RWPE2 (cell line): ENCODE data around the gene GPSM1.

ENCODE experiments used
- ATAC-seq: fragments of 200-7000 bp; cut with Tn5 transposase; 3 replicates; pipeline ENCODE4 v1.9.1; 2021; ENCODE audit warnings: low read depth
- DNase-seq: peaks from one replicate; pipeline ENCODE4 v3.0.0-alpha.2; 2020; ENCODE audit warnings: low spot score
- H3K27ac ChIP-seq: fragments of 450-650 bp; 2 replicates; pipeline ENCODE4 v1.5.1; 2017; ENCODE audit warnings: mild to moderate bottlenecking; ENCODE audit not compliant: poor library complexity, severe bottlenecking
- H3K27me3 ChIP-seq: fragments of 250-450 bp; sonication (Bioruptor Pico); 2 replicates; pipeline ENCODE4 v1.5.1; 2021; ENCODE audit warnings: mild to moderate bottlenecking, moderate library complexity; ENCODE audit not compliant: insufficient read depth, poor library complexity, severe bottlenecking
- H3K36me3 ChIP-seq: fragments of 250-450 bp; sonication (Bioruptor Pico); 2 replicates; pipeline ENCODE4 v1.5.1; 2020; ENCODE audit warnings: low read depth, mild to moderate bottlenecking, moderate library complexity
- H3K4me1 ChIP-seq: fragments of 250-450 bp; sonication (Bioruptor Pico); 2 replicates; pipeline ENCODE4 v1.5.1; 2021; ENCODE audit warnings: mild to moderate bottlenecking, moderate library complexity; ENCODE audit not compliant: insufficient read depth, poor library complexity, severe bottlenecking
- H3K4me3 ChIP-seq: fragments of 250-450 bp; sonication (Bioruptor Pico); 2 replicates; pipeline ENCODE4 v1.5.1; 2021; ENCODE audit warnings: mild to moderate bottlenecking, moderate library complexity; ENCODE audit not compliant: severe bottlenecking
- H3K9me3 ChIP-seq: fragments of 250-450 bp; sonication (Bioruptor Pico); 2 replicates; pipeline ENCODE4 v1.5.1; 2021; ENCODE audit warnings: mild to moderate bottlenecking, moderate library complexity; ENCODE audit not compliant: severe bottlenecking
- CTCF ChIP-seq: fragments of 450-650 bp; IDR thresholded peaks from one replicate; pipeline ENCODE4 v1.5.1; 2017; ENCODE audit warnings: mild to moderate bottlenecking, moderate library complexity; ENCODE audit not compliant: poor library complexity, severe bottlenecking

Gene GPSM1

DNA sequence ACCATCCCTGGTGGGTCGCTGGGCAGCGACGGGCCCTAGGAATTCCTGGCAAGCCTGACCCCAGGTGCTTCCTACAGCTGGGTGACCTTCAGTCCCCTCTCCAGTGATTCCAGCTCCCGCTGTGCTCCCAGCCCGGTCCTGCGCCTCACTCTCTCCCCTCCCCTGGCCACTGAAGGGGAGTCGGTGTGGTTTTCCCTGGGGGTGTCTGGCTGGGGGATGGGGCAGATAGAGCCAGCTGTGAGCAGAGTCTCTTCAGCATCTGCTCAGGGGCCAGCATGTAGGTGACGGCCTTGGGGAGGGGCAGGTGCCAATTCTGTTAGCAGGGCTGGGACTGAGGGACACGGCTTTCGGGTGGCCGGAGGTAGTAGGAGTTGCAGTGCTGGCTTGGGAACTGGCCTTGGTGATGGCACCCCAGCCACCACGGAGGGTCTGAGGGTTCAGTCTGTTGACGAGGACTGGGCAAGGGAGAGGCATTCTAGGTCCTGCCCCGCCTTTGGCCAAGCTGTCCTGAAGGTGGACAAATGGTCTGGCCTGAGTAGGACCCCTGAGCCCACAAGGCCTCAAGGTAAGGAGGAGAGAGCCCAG lies 3.2 kb downstream of the GPSM1 start:
- Histone ChIP-seq H3K27me3 (no peaks in the 10 kb centered on the region), H3K27ac (no peak overlapping the region), H3K4me3 (no peak overlapping the region), H3K9me3 (no peaks in the 10 kb centered on the region), H3K4me1 (no peaks in the 10 kb centered on the region), H3K36me3 (no peaks in the 10 kb centered on the region)
- DNase-seq, result no peak
- no peak for TF ChIP-seq CTCF
- no peak for ATAC-seq

DNA sequence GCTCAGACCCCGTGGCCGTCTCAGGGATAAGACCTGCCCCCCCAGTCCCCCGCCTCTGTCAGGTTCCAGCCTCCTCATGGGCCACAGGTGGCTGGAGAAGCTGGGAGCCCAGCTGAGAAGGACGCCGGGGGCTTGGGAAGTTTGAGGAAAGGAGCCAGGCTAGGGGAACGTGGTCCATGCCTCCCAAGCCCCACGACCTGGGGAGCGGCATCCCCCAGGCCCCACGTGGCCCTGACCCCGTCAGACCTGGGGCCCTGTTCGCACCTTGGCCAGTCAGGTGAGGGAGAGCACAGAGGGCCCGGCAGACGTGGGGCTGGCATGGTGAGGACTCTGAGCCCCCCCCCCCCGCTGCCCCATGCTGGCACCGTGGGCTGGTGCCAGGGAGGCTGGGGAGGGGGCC lies 3.7 kb downstream of the GPSM1 start:
- Histone ChIP-seq H3K4me3 (no peak overlapping the region), H3K27me3 (no peaks in the 10 kb centered on the region), H3K36me3 (no peaks in the 10 kb centered on the region), H3K4me1 (no peaks in the 10 kb centered on the region), H3K9me3 (no peaks in the 10 kb centered on the region), H3K27ac (no peak overlapping the region)
- ATAC-seq (no peak), DNase-seq (no peak)
- no peak for TF ChIP-seq CTCF

DNA sequence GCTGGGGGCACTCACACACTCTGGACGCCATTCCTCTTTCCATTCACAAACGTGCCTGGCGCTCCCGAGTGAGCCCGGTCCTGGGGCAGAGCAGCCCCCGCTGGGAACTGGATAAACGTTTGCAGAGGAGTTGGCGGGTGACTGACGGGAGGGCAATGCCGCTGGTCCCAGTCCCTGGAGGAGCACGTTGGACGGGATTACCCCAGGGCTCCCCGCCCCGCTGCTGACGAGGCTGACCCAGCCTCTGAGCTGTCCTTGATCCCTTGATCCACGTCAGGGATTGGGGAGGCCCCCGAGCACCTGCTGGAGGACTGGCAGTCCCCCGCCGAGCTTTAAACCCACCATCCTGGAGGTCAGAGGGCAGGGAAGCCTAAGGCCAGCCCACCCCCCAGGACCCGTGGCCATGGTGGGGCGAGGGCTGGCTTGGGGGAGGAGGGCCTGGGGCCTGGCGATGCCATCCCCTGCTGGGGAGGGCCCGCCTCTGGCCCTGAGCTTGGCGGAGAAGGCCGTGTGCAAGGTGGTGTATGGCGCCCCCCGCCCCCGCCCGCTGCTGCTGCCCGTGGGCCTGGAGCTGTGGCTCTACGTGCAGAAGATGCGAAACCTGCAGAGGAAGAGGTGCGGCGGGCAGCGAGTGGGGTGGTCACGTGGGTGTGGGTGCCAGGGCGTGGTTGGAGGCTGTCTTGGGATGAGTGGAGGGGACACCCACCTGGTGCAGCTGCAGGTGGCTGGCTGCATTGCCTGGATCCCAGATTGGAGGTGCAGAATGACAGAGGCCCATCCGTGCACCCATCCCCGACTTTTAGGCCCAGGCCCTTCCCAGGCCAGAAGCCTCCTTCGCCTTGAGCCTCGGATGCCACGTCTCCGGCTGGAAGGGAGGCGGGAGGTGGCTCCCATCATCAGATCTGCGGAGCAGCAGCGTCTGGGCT lies 4.5 kb downstream of the GPSM1 start:
- TF ChIP-seq CTCF, result no peak
- H3K27me3 ChIP-seq, result no peaks in the 10 kb centered on the region
- H3K9me3 ChIP-seq, result no peaks in the 10 kb centered on the region
- H3K36me3 ChIP-seq, result no peaks in the 10 kb centered on the region
- no peak overlapping the region for H3K4me3 ChIP-seq
- no peak for DNase-seq
- H3K27ac ChIP-seq, result no peak overlapping the region
- no peak for ATAC-seq
- H3K4me1 ChIP-seq, result no peaks in the 10 kb centered on the region

DNA sequence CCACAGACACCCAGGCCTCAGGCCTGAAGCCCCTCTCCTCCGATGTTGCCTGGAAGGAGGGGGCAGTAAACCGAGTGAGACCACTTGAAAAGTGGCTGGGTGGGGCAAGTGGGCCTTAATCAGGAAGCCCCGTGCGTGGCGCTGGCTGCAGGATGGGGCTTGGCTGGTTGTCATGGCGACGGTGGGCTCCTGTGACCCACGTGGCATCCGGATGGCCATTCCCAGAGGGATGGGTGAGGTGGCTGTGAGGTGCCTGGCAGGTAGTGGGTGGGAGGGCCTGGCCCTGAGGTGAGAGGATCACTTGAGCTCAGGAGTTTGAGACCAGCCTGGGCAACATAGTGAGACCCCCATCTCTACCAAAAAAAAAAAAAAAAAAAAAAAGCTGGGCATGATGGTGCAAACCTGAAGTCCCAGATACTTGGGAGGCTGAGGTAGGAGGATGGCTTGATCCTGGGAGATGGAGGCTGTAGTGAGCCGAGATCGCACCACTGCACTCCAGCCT lies 5.2 kb downstream of the GPSM1 start:
- no peak overlapping the region for H3K27ac ChIP-seq
- no peaks in the 10 kb centered on the region for H3K27me3 ChIP-seq
- H3K4me1 ChIP-seq, result no peaks in the 10 kb centered on the region
- H3K4me3 ChIP-seq, result no peak overlapping the region
- H3K9me3 ChIP-seq, result no peaks in the 10 kb centered on the region
- TF ChIP-seq CTCF, result no peak
- DNase-seq (no peak), ATAC-seq (no peak)
- H3K36me3 ChIP-seq, result no peaks in the 10 kb centered on the region
